GM19463 (cell line): ENCODE results near the gene OR52J3.

Source experiments
- ATAC-seq: cut with Tn5 transposase; IDR thresholded peaks from one replicate; pipeline ENCODE4 v1.9.1; 2021; ENCODE audit warnings: mild to moderate bottlenecking, moderate library complexity; ENCODE audit not compliant: unreplicated experiment

OR52J3 gene

DNA sequence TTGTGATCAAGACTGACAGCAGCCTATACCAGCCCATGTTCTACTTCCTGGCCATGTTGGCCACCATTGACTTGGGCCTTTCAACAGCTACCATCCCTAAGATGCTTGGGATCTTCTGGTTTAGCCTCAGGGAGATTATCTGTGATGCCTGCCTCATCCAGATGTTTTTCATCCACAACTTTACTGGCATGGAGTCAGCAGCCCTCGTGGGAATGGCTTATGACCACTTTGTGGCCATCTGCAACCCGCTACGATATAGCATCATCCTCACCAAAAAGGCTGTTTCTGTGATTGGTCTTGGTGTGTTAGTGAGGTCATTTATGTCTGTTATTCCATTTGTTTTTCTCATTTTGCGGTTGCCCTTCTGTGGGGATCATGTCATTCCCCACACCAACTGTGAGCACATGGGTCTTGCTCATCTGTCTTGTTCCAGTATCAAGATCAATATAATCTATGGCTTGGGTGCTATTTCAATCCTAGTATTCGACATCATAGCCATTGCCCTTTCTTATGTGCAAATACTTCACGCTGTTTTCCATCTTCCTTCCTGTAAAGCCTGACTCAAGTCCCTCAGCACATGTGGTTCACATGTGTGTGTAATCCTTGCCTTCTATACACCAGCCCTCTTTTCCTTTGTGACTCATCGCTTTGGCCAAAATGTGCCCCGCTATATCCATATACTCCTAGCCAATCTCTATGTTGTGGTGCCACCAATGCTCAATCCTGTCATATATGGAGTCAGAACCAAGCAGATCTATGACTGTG lies 46.7 kb downstream of the OR52J3 start:
- no peak for ATAC-seq

GRCh38 chr11:5096011-5096410 lies 49.7 kb downstream of the OR52J3 start:
- no peak for ATAC-seq
